HG03097 (cell line): ENCODE measurements around the gene ZNF358.

ENCODE experiments used
- ATAC-seq: cut with Tn5 transposase; IDR thresholded peaks from one replicate; pipeline ENCODE4 v1.9.1; 2021; ENCODE audit not compliant: unreplicated experiment, low FRiP score

Gene ZNF358

DNA sequence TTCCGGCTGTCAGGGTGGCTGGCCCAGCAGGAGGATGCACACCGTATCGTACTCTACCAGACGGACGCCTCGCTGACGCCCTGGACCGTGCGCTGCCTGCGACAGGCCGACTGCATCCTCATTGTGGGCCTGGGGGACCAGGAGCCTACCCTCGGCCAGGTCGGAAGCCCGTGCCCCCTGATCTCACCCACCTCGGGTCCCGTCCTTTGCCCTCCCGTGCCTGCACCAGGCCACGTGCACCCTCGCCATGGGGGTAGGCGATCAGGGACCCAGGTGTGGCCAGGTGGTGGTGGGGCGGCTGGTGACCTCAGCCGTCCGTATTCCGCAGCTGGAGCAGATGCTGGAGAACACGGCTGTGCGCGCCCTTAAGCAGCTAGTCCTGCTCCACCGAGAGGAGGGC is 38.7 kb downstream of the ZNF358 start:
- ATAC-seq = no peak

DNA sequence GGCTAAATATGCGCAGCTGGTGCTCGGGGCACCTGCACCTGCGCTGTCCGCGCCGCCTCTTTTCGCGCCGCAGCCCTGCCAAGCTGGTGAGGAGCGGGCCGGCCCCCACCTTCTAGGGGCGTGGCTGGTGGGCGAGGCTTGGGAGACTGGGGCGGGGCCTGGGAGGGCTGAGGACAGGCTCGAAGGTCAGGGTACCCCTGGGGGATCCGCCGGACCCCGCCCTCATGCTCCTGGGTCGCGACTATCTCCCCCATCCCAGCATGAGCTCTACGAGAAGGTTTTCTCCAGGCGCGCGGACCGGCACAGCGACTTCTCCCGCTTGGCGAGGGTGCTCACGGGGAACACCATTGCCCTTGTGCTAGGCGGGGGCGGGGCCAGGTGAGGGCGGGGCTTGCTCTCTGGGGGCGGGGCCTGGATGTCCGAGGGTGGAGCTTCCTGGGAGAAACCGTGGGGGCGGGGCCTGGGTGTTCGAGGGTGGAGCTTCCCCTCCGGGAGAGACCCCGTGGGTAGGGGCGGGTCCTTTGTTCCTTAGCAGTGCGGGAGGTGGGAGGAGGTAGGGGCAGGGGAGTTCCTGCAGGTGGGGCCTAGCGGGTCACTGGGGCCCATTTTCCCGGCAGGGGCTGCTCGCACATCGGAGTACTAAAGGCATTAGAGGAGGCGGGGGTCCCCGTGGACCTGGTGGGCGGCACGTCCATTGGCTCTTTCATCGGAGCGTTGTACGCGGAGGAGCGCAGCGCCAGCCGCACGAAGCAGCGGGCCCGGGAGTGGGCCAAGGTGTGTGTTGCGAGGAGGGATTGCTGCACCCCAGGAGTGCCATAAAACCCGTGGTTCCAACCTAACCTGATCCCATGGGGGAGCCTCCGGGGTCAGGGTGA is 39.3 kb downstream of the ZNF358 start:
- ATAC-seq = no peak

DNA sequence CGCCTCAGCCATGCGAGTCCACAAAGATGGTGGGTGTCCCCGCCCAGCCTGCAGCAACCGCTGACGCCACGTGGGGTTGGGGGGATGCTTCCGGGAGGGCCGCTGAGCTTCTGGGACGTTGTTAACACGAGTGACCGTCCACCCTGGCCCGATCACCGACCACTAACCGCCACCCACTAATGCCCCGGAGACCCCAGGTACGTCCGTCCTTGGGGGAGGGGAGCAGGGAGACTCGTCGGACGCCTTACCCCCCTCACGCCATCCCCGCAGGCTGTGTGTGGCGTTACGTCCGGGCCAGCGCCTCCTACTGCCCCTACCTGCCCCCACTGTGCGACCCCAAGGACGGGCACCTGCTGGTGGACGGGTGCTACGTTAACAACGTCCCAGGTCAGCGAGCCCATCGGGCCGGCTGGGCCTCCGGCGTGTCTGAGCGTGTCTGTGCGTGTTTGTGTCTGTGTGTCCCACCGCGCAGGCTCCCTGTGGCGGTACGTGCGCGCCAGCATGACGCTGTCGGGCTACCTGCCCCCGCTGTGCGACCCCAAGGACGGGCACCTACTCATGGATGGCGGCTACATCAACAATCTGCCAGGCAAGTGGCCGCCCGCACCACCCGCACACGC is 40.9 kb downstream of the ZNF358 start:
- ATAC-seq = no peak

DNA sequence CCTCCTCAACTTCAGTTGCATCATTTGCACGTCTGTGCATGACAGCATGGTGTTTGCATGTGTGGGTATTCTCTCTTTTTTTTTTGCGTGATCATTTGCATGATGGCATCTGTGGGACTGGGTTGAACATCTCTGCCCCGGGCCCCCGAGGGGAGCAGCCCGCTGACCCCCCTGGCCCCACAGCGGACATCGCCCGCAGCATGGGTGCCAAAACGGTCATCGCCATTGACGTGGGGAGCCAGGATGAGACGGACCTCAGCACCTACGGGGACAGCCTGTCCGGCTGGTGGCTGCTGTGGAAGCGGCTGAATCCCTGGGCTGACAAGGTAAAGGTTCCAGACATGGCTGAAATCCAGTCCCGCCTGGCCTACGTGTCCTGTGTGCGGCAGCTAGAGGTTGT is 42.8 kb downstream of the ZNF358 start:
- no peak for ATAC-seq

DNA sequence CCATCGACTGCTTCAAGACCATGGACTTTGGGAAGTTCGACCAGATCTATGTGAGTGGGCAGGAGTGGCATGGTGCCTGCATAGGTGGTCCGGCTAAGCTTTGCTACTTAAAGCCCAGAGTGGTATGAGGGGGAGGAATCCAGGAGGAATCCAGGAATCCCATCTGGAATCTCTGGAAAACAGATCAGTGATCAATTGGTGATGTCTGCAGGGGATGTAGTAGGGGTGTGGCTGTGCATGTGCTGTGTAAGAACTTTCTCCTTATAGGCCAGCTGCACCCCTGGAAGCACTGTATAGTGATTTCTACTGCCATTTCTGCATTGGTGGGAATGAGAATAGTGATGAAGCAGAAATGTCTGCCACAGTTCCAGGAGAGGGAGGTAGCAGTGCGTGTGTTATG is 43.2 kb downstream of the ZNF358 start:
- no peak for ATAC-seq

DNA sequence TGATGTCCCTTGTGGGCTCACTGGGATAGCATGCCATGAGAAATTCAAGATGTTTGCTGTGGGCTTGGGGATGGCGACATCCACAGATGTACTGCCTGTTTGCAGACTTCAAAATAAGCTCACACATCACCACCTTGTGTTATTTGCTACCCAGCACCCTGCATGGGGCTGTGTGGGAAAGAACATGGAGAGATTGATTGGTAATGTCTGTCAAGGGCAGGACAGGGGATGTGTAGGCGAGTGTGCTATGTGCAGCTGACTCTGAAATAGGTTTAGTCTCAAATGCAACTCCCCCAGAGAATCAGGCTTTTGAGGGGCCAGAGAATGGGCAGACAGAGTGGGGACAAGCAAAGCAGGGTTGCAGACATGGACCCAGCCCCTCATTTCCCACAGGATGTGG is 44.4 kb downstream of the ZNF358 start:
- ATAC-seq = no peak

DNA sequence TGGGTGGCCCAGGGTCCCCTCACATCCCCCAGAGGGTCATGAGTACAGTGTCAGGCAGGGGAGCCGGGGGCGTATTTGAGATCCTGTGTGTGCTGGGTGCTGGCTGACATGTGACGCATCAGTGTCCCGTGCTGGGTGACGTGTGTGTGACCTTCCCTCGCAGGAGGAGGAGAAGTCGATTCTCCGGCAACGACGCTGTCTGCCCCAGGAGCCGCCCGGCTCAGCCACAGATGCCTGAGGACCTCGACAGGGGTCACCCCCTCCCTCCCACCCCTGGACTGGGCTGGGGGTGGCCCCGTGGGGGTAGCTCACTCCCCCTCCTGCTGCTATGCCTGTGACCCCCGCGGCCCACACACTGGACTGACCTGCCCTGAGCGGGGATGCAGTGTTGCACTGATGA is 45.4 kb downstream of the ZNF358 start:
- no peak for ATAC-seq

DNA sequence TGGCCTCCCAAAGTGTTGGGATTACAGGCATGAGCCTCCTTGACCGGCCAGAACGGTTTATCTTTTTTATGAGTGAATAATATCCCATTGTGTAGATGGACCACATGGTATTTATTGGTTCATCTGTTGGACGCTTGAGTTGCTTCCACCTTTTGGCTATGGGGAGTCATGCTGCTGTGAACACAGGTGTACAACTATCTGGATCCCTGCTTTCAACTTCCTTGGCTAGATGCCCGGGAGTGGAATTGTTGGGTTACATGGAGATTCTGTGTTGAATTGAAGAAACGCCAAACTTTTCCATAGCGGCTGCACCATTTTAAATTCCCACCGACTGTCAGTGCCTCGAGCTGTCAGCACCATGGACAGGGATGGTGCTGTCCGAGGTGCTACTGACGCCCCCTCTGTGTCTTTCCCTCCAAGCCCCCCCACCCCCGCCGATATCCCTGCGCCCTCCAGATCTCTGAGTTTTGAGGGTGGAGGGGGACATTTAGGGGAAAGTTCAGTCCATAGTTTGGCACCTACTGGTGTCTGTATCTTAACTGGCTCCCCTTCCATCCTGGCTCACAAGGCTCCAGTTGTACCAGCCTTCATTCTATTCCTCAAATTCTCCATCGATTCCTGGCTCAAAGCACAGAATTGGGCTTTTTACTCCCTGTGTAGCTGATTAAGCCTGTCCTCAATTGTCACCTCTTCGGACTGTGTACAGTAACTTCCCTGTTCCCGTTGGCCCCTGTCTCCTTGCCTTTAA is 46.9 kb downstream of the ZNF358 start:
- ATAC-seq = no peak

DNA sequence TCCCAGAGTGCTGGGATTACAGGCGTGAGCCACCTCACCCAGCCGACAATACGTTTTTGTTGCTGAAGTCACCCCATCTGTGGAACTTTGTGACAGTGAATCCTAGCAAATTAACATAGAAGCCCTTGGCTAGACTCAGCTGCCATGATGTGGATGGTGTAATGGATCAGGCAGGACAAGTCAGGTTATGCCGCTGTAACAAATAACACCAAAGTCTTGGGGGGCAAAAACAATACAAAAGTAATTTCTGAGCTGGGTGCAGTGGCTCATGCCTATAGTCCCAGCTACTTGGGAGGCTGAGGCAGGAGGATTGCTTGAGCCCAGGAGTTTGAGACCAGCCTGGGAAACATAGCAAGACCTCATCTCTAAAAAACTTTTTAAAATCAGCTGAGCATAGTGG is 49.0 kb downstream of the ZNF358 start:
- ATAC-seq = no peak

DNA sequence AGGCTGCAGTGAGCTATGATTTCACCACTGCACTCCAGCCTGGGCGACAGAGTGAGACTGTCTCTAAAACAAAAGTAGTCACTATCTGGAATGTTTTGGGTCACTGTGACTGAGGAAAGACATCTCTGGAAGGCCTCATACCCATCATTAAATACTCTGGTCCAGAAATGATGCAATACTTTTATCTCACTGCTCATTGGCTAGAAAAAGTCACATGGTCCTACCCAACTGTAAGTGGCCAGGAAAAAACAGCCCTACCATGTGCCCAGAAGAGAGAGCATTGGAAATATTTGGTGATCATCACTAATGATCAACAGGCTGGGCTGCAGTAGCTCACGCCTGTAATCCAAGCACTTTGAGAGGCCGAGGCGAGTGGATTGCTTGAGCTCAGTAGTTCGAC is 49.4 kb downstream of the ZNF358 start:
- no peak for ATAC-seq
